GM12878 (cell line): ENCODE measurements around the gene GDF11. TPM values are rescaled to one million over a fixed set of nuclear protein-coding genes. Genes with fewer than 3 reads are reported as not detected.

ENCODE experiments used
- ATF3 ChIP-seq: IDR thresholded peaks from 2 replicates; pipeline ENCODE4 v1.6.1; 2011; ENCODE audit warnings: low read depth, mild to moderate bottlenecking, low read length, moderate library complexity, borderline replicate concordance; ENCODE audit errors: extremely low read depth
- BCL11A ChIP-seq: IDR thresholded peaks from 2 replicates; pipeline ENCODE4 v1.6.1; 2011; ENCODE audit warnings: low read depth, low read length
- BMI1 ChIP-seq: fragments of 450-650 bp; IDR thresholded peaks from 2 replicates; pipeline ENCODE4 v1.6.1; 2016; ENCODE audit warnings: mild to moderate bottlenecking, moderate library complexity, borderline replicate concordance
- CHD4 ChIP-seq: fragments of 200-600 bp; sonication (generic); IDR thresholded peaks from 2 replicates; pipeline ENCODE4 v1.6.1; 2016; ENCODE audit warnings: mild to moderate bottlenecking
- DPF2 ChIP-seq: fragments of 450-650 bp; IDR thresholded peaks from 2 replicates; pipeline ENCODE4 v1.6.1; 2017; ENCODE audit warnings: mild to moderate bottlenecking
- EZH2 ChIP-seq: IDR thresholded peaks from 2 replicates; pipeline ENCODE4 v1.6.1; 2012; ENCODE audit warnings: low read depth, mild to moderate bottlenecking, control low read depth, inconsistent platforms, low read length, borderline replicate concordance; ENCODE audit not compliant: control insufficient read depth
- FOS ChIP-seq: IDR thresholded peaks from 3 replicates; pipeline ENCODE4 v1.6.1; 2011; ENCODE audit warnings: borderline replicate concordance; ENCODE audit not compliant: insufficient read length; ENCODE audit errors: extremely low read depth
- HCFC1 ChIP-seq: fragments of 150-350 bp; IDR thresholded peaks from 2 replicates; pipeline ENCODE4 v1.6.1; 2014; ENCODE audit warnings: low read length
- IRF3 ChIP-seq: fragments of 450-650 bp; IDR thresholded peaks from 2 replicates; pipeline ENCODE4 v1.6.1; 2014; ENCODE audit warnings: mild to moderate bottlenecking
- JUND ChIP-seq: IDR thresholded peaks from 2 replicates; pipeline ENCODE4 v1.6.1; 2012; ENCODE audit warnings: low read depth, mild to moderate bottlenecking, low read length, improper control_type of control experiment, moderate library complexity
- KAT2A ChIP-seq: conservative IDR thresholded peaks from 2 replicates; pipeline ENCODE4 v1.6.1; 2011; ENCODE audit warnings: low read depth, low read length; ENCODE audit not compliant: control insufficient read depth
- MLLT1 ChIP-seq: fragments of 450-650 bp; IDR thresholded peaks from 2 replicates; pipeline ENCODE4 v1.6.1; 2016; ENCODE audit warnings: mild to moderate bottlenecking
- MXI1 ChIP-seq: fragments of 150-350 bp; IDR thresholded peaks from 2 replicates; pipeline ENCODE4 v1.6.1; 2011; ENCODE audit warnings: low read depth, mild to moderate bottlenecking, inconsistent platforms, low read length, improper control_type of control experiment
- NBN ChIP-seq: fragments of 450-650 bp; IDR thresholded peaks from 2 replicates; pipeline ENCODE4 v1.6.1; 2016
- PML ChIP-seq: IDR thresholded peaks from 2 replicates; pipeline ENCODE4 v1.6.1; 2012; ENCODE audit warnings: low read length, inconsistent platforms
- RB1 ChIP-seq: fragments of 450-650 bp; formaldehyde crosslinking; IDR thresholded peaks from 2 replicates; pipeline ENCODE4 v1.6.1; 2017; ENCODE audit warnings: mild to moderate bottlenecking, borderline replicate concordance
- SMAD1 ChIP-seq: fragments of 450-650 bp; IDR thresholded peaks from 2 replicates; pipeline ENCODE4 v1.6.1; 2018; ENCODE audit warnings: mild to moderate bottlenecking, low read depth; ENCODE audit not compliant: partially characterized antibody
- SMC3 ChIP-seq: IDR thresholded peaks from 2 replicates; pipeline ENCODE4 v1.6.1; 2011; ENCODE audit warnings: low read length, improper control_type of control experiment, borderline replicate concordance
- SREBF2 ChIP-seq: IDR thresholded peaks from 2 replicates; pipeline ENCODE4 v1.6.1; 2012; ENCODE audit warnings: mild to moderate bottlenecking, low read length
- TBL1XR1 ChIP-seq: IDR thresholded peaks from 2 replicates; pipeline ENCODE4 v1.6.1; 2012; ENCODE audit warnings: low read depth, low read length, improper control_type of control experiment
- YBX1 ChIP-seq: fragments of 450-650 bp; IDR thresholded peaks from 2 replicates; pipeline ENCODE4 v1.6.1; 2016; ENCODE audit warnings: antibody characterized with exemption
- YY1 ChIP-seq: IDR thresholded peaks from 2 replicates; pipeline ENCODE4 v1.6.1; 2011; ENCODE audit warnings: low read depth, mild to moderate bottlenecking, low read length
- ZNF207 ChIP-seq: fragments of 450-650 bp; IDR thresholded peaks from 2 replicates; pipeline ENCODE4 v1.6.1; 2014; ENCODE audit warnings: antibody characterized with exemption, mild to moderate bottlenecking, borderline replicate concordance
- ZNF592 ChIP-seq: fragments of 450-650 bp; IDR thresholded peaks from 2 replicates; pipeline ENCODE4 v1.6.1; 2017; ENCODE audit warnings: mild to moderate bottlenecking, moderate library complexity
- ZZZ3 ChIP-seq: IDR thresholded peaks from 2 replicates; pipeline ENCODE4 v1.6.1; 2011; ENCODE audit warnings: low read depth; ENCODE audit not compliant: control insufficient read depth, insufficient read length
- polyA plus RNA-seq, 11 experiments: library from polyadenylated mRNA; depleted of rRNA in 4 of 11; unstranded in 6 of 11; stranded (reverse) in 5 of 11; fragments of >200 nt; fragmentation: Nextera tagmentation in 4 of 11; fragmentation: Illumina TruSeq in 1 of 11; extraction: Ambion mirVana in 4 of 11; extraction: Trizol in 1 of 11; gene quantifications; 1 replicate in 1 of 11; 2 replicates in 10 of 11; pipeline versions ENCODE4 v1.2.1 to v1.2.3, GENCODE V29; 2011 to 2016; ENCODE audit warnings: inconsistent platforms in 2 of 11, missing spikeins in 2 of 11, low read depth in 1 of 11
- total RNA-seq, 4 experiments: library from RNA; depleted of rRNA in 3 of 4; stranded (reverse); fragments of >200 nt in 3 of 4; fragmentation: Illumina TruSeq in 1 of 4; extraction: Trizol in 1 of 4; gene quantifications; 2 replicates each; pipeline versions ENCODE4 v1.2.1 to v1.2.3, GENCODE V29; 2013 to 2021

The GDF11 gene
- total and polyA plus RNA-seq, 10 of the 15 experiments (the other 5 are each of a cell fraction or from before 2014, with no cell fraction given), result 0.83 to 15.4 (median 4.3) TPM

GRCh38 chr12:55743406-55744339 lies 751 bp downstream of the GDF11 start (continued):
- no peak for TF ChIP-seq SMC3
- no peak for TF ChIP-seq CHD4
- TF ChIP-seq PML, result no peak
- TF ChIP-seq IRF3, result no peak
- no peak for TF ChIP-seq ZNF592
- TF ChIP-seq HCFC1, result no peak
- no peak for TF ChIP-seq EZH2
- TF ChIP-seq ZZZ3, result no peak
- TF ChIP-seq MXI1, result no peak; the same call in 1 of the 2 replicates
- no peak for TF ChIP-seq BMI1
- TF ChIP-seq YY1, result no peak
- no peak for TF ChIP-seq SREBF2
- no peak for TF ChIP-seq BCL11A
- peak; percentile 29; the same call in 1 of the 2 replicates for TF ChIP-seq DPF2
- TF ChIP-seq JUND, result no peak
- TF ChIP-seq MLLT1, result no peak
- TF ChIP-seq TBL1XR1, result no peak
- no peak for TF ChIP-seq KAT2A
- TF ChIP-seq NBN, result peak; percentile 53; the same call in 1 of the 2 replicates
- TF ChIP-seq YBX1, result no peak
- TF ChIP-seq ZNF207, result no peak
- TF ChIP-seq ATF3, result no peak
- TF ChIP-seq SMAD1, result no peak
- TF ChIP-seq RB1, result peak; percentile 67; the same call in 1 of the 2 replicates
- TF ChIP-seq FOS, result no peak
